HG02623 (cell line): ENCODE data around the gene ATP12A.

Source experiments
- ATAC-seq: cut with Tn5 transposase; IDR thresholded peaks from one replicate; pipeline ENCODE4 v1.9.1; 2021; ENCODE audit warnings: moderate library complexity; ENCODE audit not compliant: unreplicated experiment

ATP12A gene

GRCh38 chr13:24725379-24725778 lies 45.2 kb downstream of the ATP12A start:
- ATAC-seq = no peak

- ATAC-seq = no peak
Measured at GRCh38 chr13:24727731-24728601, 47.8 kb downstream of the ATP12A start.

GRCh38 chr13:24730873-24731567 lies 50.8 kb downstream of the ATP12A start:
- ATAC-seq = peak; percentile 63

- ATAC-seq = no peak
Measured at GRCh38 chr13:24734950-24735349, 54.7 kb downstream of the ATP12A start.

GRCh38 chr13:24737042-24737441 lies 56.8 kb downstream of the ATP12A start:
- no peak for ATAC-seq

- no peak for ATAC-seq
Measured at GRCh38 chr13:24738366-24738847, 58.2 kb downstream of the ATP12A start.

GRCh38 chr13:24740014-24740890 lies 60.0 kb downstream of the ATP12A start:
- ATAC-seq = no peak

- ATAC-seq = no peak
Measured at GRCh38 chr13:24741016-24741662, 60.9 kb downstream of the ATP12A start.

GRCh38 chr13:24741791-24742190 lies 61.6 kb downstream of the ATP12A start:
- ATAC-seq = no peak

- no peak for ATAC-seq
Measured at GRCh38 chr13:24742294-24742693, 62.1 kb downstream of the ATP12A start.

- no peak for ATAC-seq
Measured at GRCh38 chr13:24742977-24743376, 62.8 kb downstream of the ATP12A start.

GRCh38 chr13:24744247-24744646 lies 64.0 kb downstream of the ATP12A start:
- ATAC-seq = no peak

GRCh38 chr13:24745516-24745860 lies 65.3 kb downstream of the ATP12A start:
- no peak for ATAC-seq

- ATAC-seq = no peak
Measured at GRCh38 chr13:24745861-24746617, 65.8 kb downstream of the ATP12A start.

- ATAC-seq = no peak
Measured at GRCh38 chr13:24746618-24747247, 66.5 kb downstream of the ATP12A start.

GRCh38 chr13:24747248-24748060 lies 67.2 kb downstream of the ATP12A start:
- ATAC-seq = no peak

- ATAC-seq = no peak
Measured at GRCh38 chr13:24748061-24748400, 67.8 kb downstream of the ATP12A start.

- no peak for ATAC-seq
Measured at GRCh38 chr13:24759197-24759596, 79.0 kb downstream of the ATP12A start.
